HG03469 (cell line): ENCODE data around the gene CNTNAP5.

Experiments used
- ATAC-seq: cut with Tn5 transposase; IDR thresholded peaks from one replicate; pipeline ENCODE4 v1.9.1; 2021; ENCODE audit warnings: mild to moderate bottlenecking, moderate library complexity, moderate number of reproducible peaks; ENCODE audit not compliant: unreplicated experiment

Gene CNTNAP5

DNA sequence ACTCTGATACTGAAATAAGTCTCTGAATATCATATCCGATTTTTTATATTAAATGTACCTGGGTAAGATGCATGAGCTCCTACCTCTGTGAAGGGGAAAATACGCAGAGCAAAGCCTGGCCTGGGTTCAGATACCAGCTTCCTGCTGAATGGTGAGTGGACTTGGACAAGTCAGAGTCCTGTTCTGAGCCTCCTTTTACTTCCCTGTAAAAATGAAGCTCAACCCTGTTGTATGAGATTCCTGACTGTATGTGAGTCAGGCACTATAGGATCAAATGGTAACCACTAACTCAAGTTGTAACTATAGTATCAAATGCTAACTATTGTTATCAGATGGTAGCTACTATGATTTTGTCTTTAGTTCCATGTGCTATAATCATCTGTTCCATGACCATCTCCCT, 561.7 kb downstream of the CNTNAP5 start:
- no peak for ATAC-seq

DNA sequence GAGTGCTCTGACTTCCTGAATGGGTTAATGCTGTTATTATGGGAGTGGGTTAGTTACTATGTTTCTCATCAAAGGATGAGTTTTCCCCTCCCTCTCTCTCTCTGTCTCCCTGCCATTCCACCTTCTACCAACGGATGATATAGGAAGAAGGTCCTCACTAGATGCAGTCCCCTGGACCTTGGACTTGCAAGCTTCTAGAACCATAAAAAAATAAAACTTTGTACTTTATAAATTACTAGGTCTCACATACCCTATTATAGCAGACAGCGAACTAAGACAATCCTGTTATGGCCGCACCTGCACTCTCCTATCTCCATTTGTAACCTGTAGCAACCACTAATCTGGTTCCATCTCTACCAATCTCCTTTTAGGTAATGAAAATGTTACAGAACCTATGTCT, 564.9 kb downstream of the CNTNAP5 start:
- ATAC-seq = no peak

- ATAC-seq = no peak
These were observed 577.7 kb downstream of the CNTNAP5 start for GRCh38 chr2:124602759-124603158.

- no peak for ATAC-seq
These were observed 579.9 kb downstream of the CNTNAP5 start for GRCh38 chr2:124604940-124605339.

DNA sequence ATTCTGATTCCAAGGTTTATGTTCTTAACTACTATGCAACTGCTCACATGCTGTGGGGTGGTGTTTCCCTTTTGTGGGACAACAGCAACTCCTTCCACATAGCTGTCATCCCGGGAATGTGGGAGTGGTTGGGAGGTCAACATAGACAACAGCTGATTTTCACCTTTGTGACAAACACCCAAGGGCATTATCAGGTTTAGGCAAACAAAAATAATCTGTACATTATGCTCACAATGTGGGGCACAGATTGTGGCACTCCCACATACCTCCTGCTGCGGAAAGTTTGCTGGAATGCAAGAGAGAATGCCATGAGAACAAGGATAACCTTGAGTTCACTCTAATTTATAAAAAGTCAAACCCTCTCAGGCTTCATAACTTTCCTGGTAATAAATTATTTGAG, 582.6 kb downstream of the CNTNAP5 start:
- ATAC-seq = no peak

- ATAC-seq = no peak
These were observed 584.6 kb downstream of the CNTNAP5 start for GRCh38 chr2:124609667-124610066.

- ATAC-seq = no peak
These were observed 585.1 kb downstream of the CNTNAP5 start for GRCh38 chr2:124610141-124610540.

DNA sequence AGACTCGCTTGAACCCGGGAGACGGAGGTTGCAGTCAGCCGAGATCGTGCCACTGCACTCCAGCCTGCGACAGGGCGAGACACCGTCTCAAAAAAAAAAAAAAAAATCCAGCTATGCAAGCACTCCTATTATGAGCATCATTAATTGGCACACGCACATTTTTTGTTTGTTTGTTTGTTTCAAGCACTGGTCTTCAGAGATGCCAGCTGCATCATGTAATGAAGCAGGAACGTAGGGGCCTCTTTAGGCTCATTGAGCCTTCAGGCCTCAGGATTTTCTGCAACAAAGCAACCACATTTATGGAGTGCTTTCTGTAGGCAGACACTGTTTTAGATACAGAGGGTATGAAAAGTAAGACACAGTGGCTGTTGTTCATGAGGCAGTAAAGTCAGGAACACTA, 585.8 kb downstream of the CNTNAP5 start:
- no peak for ATAC-seq

GRCh38 chr2:124623560-124623959, 598.5 kb downstream of the CNTNAP5 start:
- no peak for ATAC-seq

DNA sequence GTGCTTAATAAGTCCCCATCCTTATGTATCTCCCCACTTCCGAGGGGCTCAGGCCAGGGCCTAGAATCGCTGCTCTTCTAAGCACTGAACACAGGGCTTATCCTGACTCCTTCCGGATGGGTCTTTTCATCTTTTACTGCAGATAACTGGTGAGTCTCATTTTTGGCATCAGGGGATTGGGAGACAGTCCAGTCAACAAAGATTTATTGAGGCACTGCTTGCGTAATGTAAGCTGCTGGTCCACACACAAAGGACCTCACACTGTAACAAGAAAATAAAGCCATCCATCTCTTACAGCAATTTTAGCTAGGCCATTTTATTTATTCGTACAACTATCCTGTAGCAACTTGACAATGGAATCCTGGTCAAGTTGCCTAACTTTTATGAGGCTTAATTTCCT, 600.5 kb downstream of the CNTNAP5 start:
- ATAC-seq = no peak

- ATAC-seq = no peak
These were observed 601.9 kb downstream of the CNTNAP5 start for GRCh38 chr2:124626993-124627392.

- ATAC-seq = no peak
These were observed 608.7 kb downstream of the CNTNAP5 start for GRCh38 chr2:124633812-124634211.

GRCh38 chr2:124639524-124639923, 614.4 kb downstream of the CNTNAP5 start:
- no peak for ATAC-seq

DNA sequence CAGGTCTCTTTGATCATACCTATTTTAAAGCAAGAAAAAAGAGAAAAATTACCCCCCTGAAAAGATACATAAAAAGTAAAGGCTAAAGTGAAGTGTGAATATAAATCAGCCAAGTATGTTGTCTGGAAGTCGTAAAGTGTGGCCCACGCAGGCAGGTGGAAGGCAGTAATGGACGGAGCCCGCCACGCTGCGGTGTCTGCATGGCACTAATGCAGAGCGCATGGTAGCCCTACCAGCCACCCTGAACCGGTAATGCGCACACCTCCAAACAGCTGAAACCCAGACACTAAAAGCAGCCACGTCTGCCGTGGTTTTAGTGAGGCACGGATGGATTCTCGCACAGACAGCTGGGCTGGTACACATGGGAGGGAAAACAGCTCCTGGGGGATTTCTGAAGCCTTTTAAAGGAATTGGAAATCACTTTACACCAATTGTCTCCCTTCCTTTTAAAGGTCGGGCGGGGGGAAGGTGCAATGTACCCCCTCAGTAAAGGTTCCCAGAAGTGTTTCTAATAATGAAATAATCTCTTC, 615.2 kb downstream of the CNTNAP5 start:
- ATAC-seq = no peak

DNA sequence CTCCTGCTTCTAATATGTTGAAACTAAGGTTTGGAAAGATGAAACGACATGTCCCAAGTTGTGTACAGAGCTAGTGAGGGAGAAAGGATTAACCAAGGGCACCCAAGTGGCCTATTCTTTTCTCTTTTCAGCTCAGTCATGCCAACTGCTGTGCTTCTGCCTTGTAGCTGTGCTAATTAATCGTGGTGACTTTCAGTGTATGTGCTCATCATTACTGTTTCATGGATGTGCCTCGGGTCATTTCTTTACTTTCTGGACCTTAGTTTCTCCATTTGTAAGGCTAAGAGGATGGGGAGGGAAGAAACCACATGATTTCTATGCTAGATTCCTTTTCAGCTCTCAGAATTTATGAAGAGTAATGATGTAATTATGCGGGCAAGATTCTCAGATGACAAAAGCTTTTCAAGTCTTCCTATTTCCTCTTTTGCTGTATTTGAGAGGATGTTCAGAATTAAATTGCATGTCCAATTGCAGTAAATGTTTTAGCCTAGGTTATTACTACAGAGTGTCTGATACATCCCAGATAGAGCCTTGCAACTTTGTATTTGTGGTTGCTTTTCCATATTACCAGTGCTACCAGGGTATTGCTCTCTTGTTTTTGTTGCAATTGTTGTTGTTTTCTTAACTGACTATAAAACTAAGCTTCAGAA, 621.2 kb downstream of the CNTNAP5 start:
- no peak for ATAC-seq

DNA sequence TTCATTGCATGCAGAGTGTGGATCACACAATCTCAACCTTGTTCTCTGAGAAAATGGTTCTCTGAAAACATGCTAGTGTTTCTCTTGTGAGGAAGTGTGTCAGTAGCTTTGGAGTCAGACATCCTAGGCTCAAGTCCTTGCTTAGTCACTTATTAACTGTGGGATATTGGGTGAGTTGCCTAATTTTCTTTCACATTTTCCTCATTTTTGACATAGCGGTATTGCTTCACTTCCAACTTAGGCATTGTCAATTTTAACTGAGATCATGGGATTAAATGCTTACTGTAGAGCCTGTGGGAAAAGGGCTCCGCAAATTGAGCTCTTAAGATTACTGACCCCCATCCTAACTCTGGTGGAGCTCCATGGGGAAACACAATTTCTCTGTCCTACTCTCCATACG, 622.2 kb downstream of the CNTNAP5 start:
- no peak for ATAC-seq

GRCh38 chr2:124647663-124648062, 622.6 kb downstream of the CNTNAP5 start:
- no peak for ATAC-seq

GRCh38 chr2:124649001-124649400, 623.9 kb downstream of the CNTNAP5 start:
- ATAC-seq = no peak

DNA sequence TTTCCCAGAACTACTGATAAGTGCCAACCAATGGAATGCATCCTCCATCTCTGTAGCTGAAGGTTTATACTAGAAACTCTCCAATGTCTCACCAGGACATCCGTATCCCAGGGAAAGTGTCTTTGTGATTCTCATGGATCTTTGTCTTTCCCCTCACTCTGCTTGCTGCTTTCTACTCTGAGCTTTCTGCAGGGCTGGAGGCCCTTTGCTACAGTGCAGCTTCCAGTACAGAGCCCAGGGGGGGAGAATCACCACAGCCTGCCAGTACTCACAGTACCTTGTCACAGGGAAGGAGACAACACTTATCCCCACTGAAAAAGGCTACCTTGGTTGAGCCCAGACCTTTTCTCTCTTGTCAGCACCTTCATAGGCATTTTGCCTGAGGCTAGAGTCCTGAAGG, 627.0 kb downstream of the CNTNAP5 start:
- no peak for ATAC-seq

DNA sequence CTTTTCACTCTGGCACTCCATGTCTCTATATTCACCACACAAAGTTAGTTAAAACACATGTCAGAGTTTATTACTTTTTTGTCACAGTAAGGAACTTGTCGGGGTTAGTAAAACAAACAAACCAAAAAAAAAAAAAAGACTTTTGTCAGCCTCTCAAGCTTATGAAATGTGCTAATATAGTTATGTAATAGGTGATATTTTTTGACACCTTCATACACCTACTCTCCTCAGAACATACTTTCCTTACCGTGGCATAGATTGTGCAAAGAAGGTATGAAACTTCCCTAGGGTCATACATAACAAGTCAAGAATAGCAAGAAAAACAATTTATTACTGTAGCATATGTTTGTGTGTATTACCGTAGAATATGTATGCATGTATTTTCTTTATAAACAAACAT, 633.3 kb downstream of the CNTNAP5 start:
- no peak for ATAC-seq

GRCh38 chr2:124661558-124661957, 636.5 kb downstream of the CNTNAP5 start:
- ATAC-seq = no peak

DNA sequence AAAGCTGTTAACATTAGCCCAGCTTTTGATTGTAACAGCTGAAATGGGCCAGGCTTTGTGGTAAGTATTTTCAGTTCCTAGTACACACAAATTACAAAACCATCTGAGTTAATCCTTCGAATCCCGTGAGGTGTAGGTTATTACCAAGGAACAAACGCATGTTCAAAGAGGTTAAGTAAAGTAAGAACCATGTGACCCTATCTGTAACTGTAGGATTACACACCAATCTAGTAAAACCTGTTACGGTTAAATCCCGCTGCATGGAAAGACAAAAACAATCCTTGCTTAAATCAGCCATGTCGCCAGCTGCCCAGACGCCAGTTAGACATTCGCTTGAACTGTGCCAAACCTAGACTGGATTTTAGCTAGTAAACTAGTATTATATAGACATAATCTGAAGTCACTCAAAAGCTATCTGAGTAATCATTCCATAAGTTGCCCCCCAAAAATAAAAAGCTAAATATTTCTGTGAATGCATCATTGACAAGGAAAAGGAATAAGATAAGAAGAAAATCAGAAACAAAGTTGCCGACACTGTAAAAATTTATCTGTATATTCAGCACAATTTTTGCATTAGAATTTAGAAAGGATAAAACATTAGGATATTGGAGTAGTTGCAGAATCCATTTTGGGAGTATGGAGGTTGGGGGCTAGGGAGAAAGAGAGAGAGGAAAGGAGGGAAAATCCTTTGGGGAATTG, 638.0 kb downstream of the CNTNAP5 start:
- ATAC-seq = no peak

DNA sequence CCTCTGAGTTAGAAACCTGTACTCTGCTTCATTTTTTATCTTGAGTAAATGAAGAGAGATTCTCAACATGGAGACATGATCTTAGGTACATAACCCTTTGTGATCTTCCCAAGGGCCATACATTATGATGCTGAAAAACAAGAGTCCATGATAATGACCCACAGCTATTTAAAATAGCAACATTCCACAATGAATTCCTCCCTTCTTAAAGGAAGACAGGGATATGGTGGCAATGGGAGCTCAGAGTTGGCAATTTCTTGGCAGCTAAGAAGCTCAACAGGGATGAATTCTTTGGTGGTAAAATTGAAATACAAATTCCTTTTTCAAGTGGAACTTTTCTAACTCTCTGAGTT, 638.5 kb downstream of the CNTNAP5 start:
- no peak for ATAC-seq
